Heart right ventricle (tissue), 16 donors: ENCODE measurements around the gene UBAC2. TPM values are rescaled to one million over a fixed set of nuclear protein-coding genes. Genes with fewer than 3 reads are reported as not detected.
A peak's percentile ranks its signal among the peaks of the same experiment; 100 is the strongest.

Experiments
- ATAC-seq, 8 donors: fragments of 200-7000 bp; cut with Tn5 transposase; one replicate each; pipeline ENCODE4 v1.9.1; 2020; ENCODE audit warnings: mild to moderate bottlenecking in 8 of 8, moderate library complexity in 8 of 8, moderate number of reproducible peaks in 1 of 8
- DNase-seq, 2 donors: peaks; one replicate each; pipeline ENCODE4 v3.0.0-alpha.2; 2020
- H3K27ac ChIP-seq, 10 donors: fragments of 200-600 bp; sonication (generic) in 2 of 10; one replicate each; pipeline versions ENCODE4 v1.5.0 to v1.8.0; 2020 to 2022; ENCODE audit warnings: mild to moderate bottlenecking in 3 of 10
- H3K27me3 ChIP-seq, 7 donors: fragments of 200-600 bp; one replicate each; pipeline ENCODE4 v1.8.0; 2021 to 2022; ENCODE audit warnings: mild to moderate bottlenecking in 2 of 7
- H3K36me3 ChIP-seq, 9 donors: fragments of 200-600 bp; sonication (generic) in 1 of 9; one replicate each; pipeline versions ENCODE4 v1.5.0 to v1.8.0; 2020 to 2022; ENCODE audit warnings: mild to moderate bottlenecking in 2 of 9
- H3K4me1 ChIP-seq, 9 donors: fragments of 200-600 bp; sonication (generic) in 1 of 9; one replicate each; pipeline versions ENCODE4 v1.5.0 to v1.8.0; 2020 to 2022; ENCODE audit warnings: mild to moderate bottlenecking in 4 of 9
- H3K4me3 ChIP-seq, 10 donors: fragments of 200-600 bp; sonication (generic) in 2 of 10; one replicate each; pipeline versions ENCODE4 v1.5.0 to v1.8.0; 2020 to 2022; ENCODE audit warnings: mild to moderate bottlenecking in 7 of 10, moderate library complexity in 2 of 10
- H3K9me3 ChIP-seq, 11 donors: fragments of 200-600 bp in 10 of 11; sonication (generic) in 2 of 11; one replicate each; pipeline versions ENCODE4 v1.5.0 to v1.8.0; 2013 to 2022; ENCODE audit warnings: mild to moderate bottlenecking in 2 of 11, control low read depth in 1 of 11, moderate library complexity in 1 of 11
- WGBS, 2 donors: extraction: QIAGEN DNeasy Blood & Tissue Kit; methylation state at CpG; one replicate each; pipeline ENCODE4 v1.1.7; 2013; ENCODE audit warnings: inconsistent platforms in 1 of 2; 5-methylcytosine and 5-hydroxymethylcytosine counted together
- intact Hi-C, 10 donors: fragments of 100-400 bp; cut with DNase I; formaldehyde crosslinking; loops; one replicate each; pipeline versions ENCODE4 v1.11.1 to v1.14.2; 2022
- polyA plus RNA-seq, 2 donors: library from polyadenylated mRNA; stranded (reverse); fragments of 200-250 nt; gene quantifications; one replicate each; pipeline ENCODE4 v1.2.3, GENCODE V29; 2013
- total RNA-seq, 10 donors: library from RNA; stranded (reverse); fragmentation: NEBNext Ultra II Directional in 3 of 10; extraction: Animal tissue kit (Norgen Biotek cat#: 25700) in 3 of 10; gene quantifications; one replicate each; pipeline versions ENCODE4 v1.2.1 to v1.2.4, GENCODE V29; 2021 to 2023
- TF ChIP-seq, protein P1 (sequence below), 9 donors: fragments of 200-600 bp; sonication (generic) in 2 of 9; IDR thresholded peaks; one replicate each; pipeline versions ENCODE4 v1.5.0 to v1.8.0; 2021 to 2022; ENCODE audit warnings: antibody characterized with exemption in 9 of 9, mild to moderate bottlenecking in 5 of 9, moderate library complexity in 1 of 9
- donor health status: Arrhythmogenic right ventricular cardiomyopathy.
- donor health status: ischemic (EF 13 %, LVEDD 7.1; RV severe dilation, severe dysfunction).
- donor health status: healthy with polysubstance abuse.
- donor health status: DM: no; HTN: yes; CAD: no.
- donor health status: DM: no; HTN: no; CAD: no.
- donor health status: ischemic (EF 25% LVEDD 6.9; RV normal size, moderate dysfunction).
- donor health status: ischemic (EF 25% LVEDD 5.7; RV mildly dilated, moderate dysfunction).
- donor health status: healthy.
- donor health status: DM: yes; HTN: yes; CAD: no.
- donor health status: Ischemic cardiomyopathy.
- donor health status: ischemic (EF 35%, LVEDD 5.7; RV mildly dilated, moderate dysfunction).
- donor health status: nonischemic (EF 11% LVEDD 7.7; RV severe dilation, severe dysfunction).
- donor health status: DM: yes; HTN: yes; CAD: no.
- donor health status: PGD.
- donor health status: ischemic (EF 29% LVEDD 5.4; RV normal size, mild dysfunction).
- donor health status: nonischemic (EF 23%, LVEDD 6.1; RV moderate dilation, normal function).

UBAC2 gene
- total and polyA plus RNA-seq, 12 donors: 31.8 to 60.4 (median 47.0) TPM

DNA sequence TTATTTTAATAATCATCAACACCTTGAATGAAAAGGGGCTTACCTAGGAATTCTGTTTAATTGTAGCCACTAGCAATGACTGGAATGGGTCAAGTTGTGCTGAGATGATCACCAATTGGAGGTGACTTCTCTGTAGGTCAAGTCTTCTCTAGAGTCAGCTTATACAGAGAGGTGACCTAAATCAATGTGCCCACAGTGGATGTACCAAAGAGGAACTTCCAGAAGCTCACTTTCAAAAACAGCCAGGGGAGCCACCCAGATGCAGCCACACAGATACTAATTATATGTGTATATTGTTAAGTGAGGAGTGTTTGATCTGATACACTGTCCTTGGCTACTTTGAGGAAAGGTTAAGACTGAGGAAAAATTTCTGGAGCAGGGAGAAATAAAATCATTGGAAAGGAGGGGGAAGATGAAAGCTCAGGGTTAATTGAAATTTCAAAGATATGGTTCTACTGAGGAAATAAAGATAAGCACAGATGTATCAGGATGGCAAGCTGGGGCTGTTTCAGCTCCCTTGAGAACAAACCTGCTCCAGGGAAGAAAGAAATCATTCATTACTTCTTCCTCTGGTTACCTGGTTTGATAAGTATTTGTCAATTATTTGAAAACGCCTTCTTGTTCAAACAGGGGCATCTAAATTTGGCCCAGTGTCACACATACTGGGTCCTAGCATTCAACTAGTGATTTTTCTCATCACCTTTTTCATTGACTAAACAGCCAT is 101.4 kb downstream of the UBAC2 start:
- Histone ChIP-seq H3K9me3 (no peaks in the 10 kb centered on the region), H3K36me3 (peaks cover 0 to 17% (median 0%) of the 10 kb centered on the region in 9 donors), H3K4me1 (peaks cover 0 to 74% (median 6%) of the 10 kb centered on the region in 9 donors), H3K27me3 (no peaks in the 10 kb centered on the region), H3K4me3 (peak overlapping the region in 1 of 10 donors; percentile 13), H3K27ac (peak overlapping the region in 1 of 10 donors; percentile 89)
- DNase-seq (no peak), ATAC-seq (no peak)
- intact Hi-C loops: no loop called here
- 97 to 98% methylated on average over 1 of the region's 1 CpG for WGBS, 2 donors
- TF ChIP-seq, protein P1, sequence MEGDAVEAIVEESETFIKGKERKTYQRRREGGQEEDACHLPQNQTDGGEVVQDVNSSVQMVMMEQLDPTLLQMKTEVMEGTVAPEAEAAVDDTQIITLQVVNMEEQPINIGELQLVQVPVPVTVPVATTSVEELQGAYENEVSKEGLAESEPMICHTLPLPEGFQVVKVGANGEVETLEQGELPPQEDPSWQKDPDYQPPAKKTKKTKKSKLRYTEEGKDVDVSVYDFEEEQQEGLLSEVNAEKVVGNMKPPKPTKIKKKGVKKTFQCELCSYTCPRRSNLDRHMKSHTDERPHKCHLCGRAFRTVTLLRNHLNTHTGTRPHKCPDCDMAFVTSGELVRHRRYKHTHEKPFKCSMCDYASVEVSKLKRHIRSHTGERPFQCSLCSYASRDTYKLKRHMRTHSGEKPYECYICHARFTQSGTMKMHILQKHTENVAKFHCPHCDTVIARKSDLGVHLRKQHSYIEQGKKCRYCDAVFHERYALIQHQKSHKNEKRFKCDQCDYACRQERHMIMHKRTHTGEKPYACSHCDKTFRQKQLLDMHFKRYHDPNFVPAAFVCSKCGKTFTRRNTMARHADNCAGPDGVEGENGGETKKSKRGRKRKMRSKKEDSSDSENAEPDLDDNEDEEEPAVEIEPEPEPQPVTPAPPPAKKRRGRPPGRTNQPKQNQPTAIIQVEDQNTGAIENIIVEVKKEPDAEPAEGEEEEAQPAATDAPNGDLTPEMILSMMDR (IDR thresholded peaks at IDR 0.05): no peak

DNA sequence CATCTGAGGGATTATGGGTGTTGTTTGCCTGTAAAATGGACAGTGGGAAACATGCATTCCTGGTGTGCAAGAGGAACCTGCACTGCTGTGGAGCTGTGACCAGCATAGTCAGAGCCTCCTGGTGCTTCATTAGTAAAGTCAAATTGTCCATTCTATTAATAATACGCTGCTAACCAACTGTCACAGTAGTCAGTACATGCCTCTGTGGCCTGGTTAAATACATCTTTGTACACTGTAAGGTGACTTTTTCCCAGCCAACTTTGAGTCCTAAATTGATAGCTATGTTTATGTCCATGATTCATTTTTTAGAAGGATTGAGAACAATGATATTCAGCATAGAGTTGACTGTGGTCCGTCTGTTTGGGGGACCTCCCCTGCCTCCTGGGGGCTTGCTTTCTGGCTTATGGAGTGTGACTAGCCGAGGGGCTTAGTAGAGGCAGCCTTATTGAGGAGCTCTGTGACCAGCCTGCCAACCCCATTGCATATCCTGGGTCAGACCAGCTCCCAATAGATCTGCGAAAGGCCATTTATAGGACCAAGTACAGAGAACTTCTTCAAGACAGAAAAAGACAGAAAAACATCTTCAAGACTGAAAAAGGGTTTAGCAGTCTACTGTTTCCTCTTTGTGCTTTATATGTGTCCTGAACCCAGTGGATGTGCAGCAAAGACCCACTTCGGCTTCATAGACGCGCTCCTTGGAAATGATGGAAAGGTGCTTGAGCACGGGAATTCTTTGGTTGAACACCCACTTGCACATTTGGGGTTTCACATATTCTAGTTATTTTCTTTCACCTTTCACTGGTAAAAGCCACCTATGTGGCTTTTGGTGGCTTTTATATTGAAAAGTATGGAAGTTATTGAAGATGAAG is 102.2 kb downstream of the UBAC2 start:
- H3K36me3 ChIP-seq: peaks cover 0 to 17% (median 0%) of the 10 kb centered on the region in 9 donors
- TF ChIP-seq, protein P1 (IDR thresholded peaks at IDR 0.05): no peak
- DNase-seq: no peak
- peaks cover 2 to 74% (median 14%) of the 10 kb centered on the region in 9 donors for H3K4me1 ChIP-seq
- peak overlapping the region in 1 of 10 donors; percentile 89 for H3K27ac ChIP-seq
- intact Hi-C loops: no loop called here
- ATAC-seq: no peak
- no peaks in the 10 kb centered on the region for H3K27me3 ChIP-seq
- no peaks in the 10 kb centered on the region for H3K9me3 ChIP-seq
- WGBS, 2 donors: 94 to 95% methylated on average over 8 of the region's 8 CpGs
- peak overlapping the region in 1 of 10 donors; percentile 13 for H3K4me3 ChIP-seq

GRCh38 chr13:99303863-99304521 is 103.3 kb downstream of the UBAC2 start:
- peak overlapping the region in 2 of 10 donors; percentile 7 to 89 for H3K27ac ChIP-seq
- 89 to 91% methylated on average over 14 of the region's 14 CpGs for WGBS, 2 donors
- no peak for DNase-seq
- ATAC-seq: peak in 3 of 8 donors; percentile 20 to 27 (median 23)
- no peaks in the 10 kb centered on the region for H3K9me3 ChIP-seq
- no peaks in the 10 kb centered on the region for H3K27me3 ChIP-seq
- intact Hi-C loops: no loop called here
- H3K36me3 ChIP-seq: peaks cover 0 to 22% (median 0%) of the 10 kb centered on the region in 9 donors
- H3K4me3 ChIP-seq: peak overlapping the region in 1 of 10 donors; percentile 52
- TF ChIP-seq, protein P1 (IDR thresholded peaks at IDR 0.05): no peak
- H3K4me1 ChIP-seq: peaks cover 5 to 72% (median 17%) of the 10 kb centered on the region in 9 donors

DNA sequence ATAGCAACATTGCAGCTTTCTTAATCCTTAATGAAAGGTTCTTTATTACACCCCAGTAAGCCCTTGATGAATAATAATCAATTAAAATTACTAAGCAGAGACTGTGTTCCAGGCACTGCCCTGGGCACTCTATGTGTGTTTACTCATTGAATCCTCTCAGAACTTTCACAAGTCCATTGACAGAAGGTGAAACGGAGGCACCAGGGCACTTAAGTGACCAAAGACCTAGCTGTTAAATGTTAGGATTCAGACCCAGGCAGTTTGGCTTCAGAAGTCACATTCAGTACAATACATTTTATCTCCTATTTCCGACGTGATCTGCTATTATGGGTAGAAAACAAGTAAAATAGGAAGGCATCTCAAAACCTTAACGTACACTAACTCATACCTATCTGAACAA is 103.9 kb downstream of the UBAC2 start:
- intact Hi-C loops: no loop called here
- H3K36me3 ChIP-seq: peaks cover 0 to 27% (median 0%) of the 10 kb centered on the region in 9 donors
- no peaks in the 10 kb centered on the region for H3K27me3 ChIP-seq
- no peak for ATAC-seq
- TF ChIP-seq, protein P1 (IDR thresholded peaks at IDR 0.05): no peak
- H3K4me3 ChIP-seq: peak overlapping the region in 2 of 10 donors; percentile 11 to 52
- H3K9me3 ChIP-seq: no peaks in the 10 kb centered on the region
- peak overlapping the region in 2 of 10 donors; percentile 7 to 89 for H3K27ac ChIP-seq
- 80 to 83% methylated on average over 4 of the region's 4 CpGs for WGBS, 2 donors
- DNase-seq: no peak
- H3K4me1 ChIP-seq: peaks cover 5 to 68% (median 17%) of the 10 kb centered on the region in 9 donors
